Measurements from ENCODE around the gene LIN7C. TPM values are rescaled to one million over a fixed set of nuclear protein-coding genes. Genes with fewer than 3 reads are reported as not detected.

The LIN7C gene
- total and polyA plus RNA-seq, 2 donors (not counting 1 experiment from before 2014, with no cell fraction given), result 6.2 to 24.2 TPM

DNA sequence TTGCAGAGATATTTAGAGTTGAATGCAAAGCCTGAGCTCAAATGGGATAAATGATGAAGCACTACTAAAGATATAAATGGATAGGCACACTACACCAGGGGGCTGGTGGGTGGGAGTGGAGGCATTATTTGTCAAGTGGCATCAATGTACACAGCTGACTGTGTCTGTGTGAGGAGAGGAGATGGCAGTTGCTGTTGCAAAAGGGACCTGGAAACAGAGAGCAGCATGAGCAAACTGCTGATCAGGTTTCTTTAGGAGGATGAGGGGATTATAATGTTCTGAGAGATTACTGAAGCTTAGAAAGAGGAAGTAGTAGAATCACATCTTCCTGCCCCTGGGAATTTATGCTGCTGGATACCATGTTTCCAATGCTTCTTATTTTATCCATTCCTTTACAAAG lies 39.4 kb upstream of the LIN7C start:
- ChIA-PET POLR2A (no interaction called here), CTCF (no interaction called here)
- intact Hi-C loops (cut with micrococcal nuclease), result no loop called here
- H3K4me1 Mint-ChIP-seq, result no peaks in the 10 kb centered on the region
- Histone ChIP-seq H3K9ac (ENCODE audit: low read length) (no peak overlapping the region), H3K79me2 (ENCODE audit: control insufficient read depth, insufficient read depth, low read length) (no peaks in the 10 kb centered on the region), H3K27ac (ENCODE audit: low read length in 2 of 2) (no peak overlapping the region), H3K4me1 (ENCODE audit: control insufficient read depth in 2 of 2, insufficient read depth in 2 of 2, low read length in 2 of 2) (no peaks in the 10 kb centered on the region), H3K9me3 (ENCODE audit: control extremely low read depth in 1 of 3, control insufficient read depth in 2 of 3, insufficient read depth in 1 of 3, low read length in 2 of 3) (no peaks in the 10 kb centered on the region), H3K36me3 (replicated peaks in 1 of 2; ENCODE audit: control extremely low read depth in 1 of 2, control insufficient read depth in 1 of 2, extremely low read depth in 1 of 2, insufficient read depth in 2 of 2, low read length in 1 of 2) (no peaks in the 10 kb centered on the region), H3K27me3 (replicated peaks in 1 of 4; ENCODE audit: control extremely low read depth in 1 of 4, control insufficient read depth in 3 of 4, insufficient read depth in 4 of 4, low read length in 3 of 4) (no peaks in the 10 kb centered on the region), H4K20me1 (ENCODE audit: control insufficient read depth, insufficient read depth, low read length, poor library complexity, severe bottlenecking) (no peaks in the 10 kb centered on the region), H3K4me3 (ENCODE audit: control extremely low read depth in 1 of 5, extremely low read depth in 1 of 5, insufficient read depth in 1 of 5, low read depth in 2 of 5, low read length in 4 of 5) (no peak overlapping the region), H2AFZ (ENCODE audit: insufficient read depth, low read depth, low read length, poor library complexity, severe bottlenecking) (no peak overlapping the region), H3K4me2 (replicated peaks; ENCODE audit: low read depth, low read length, poor library complexity, severe bottlenecking) (no peak overlapping the region)
- no peak overlapping the region for H3K27ac Mint-ChIP-seq
- H3K4me3 Mint-ChIP-seq, result no peak overlapping the region
- no peaks in the 10 kb centered on the region for H3K27me3 Mint-ChIP-seq
- no peaks in the 10 kb centered on the region for H3K9me3 Mint-ChIP-seq (ENCODE audit: insufficient read depth)
- ATAC-seq (ENCODE audit: low read depth) (no peak), DNase-seq (no peak)
- TF ChIP-seq EZH2 (IDR thresholded peaks at IDR 0.05; ENCODE audit: borderline replicate concordance, insufficient read depth, low read depth, low read length, poor library complexity, severe bottlenecking), result no peak
- TF ChIP-seq CTCF (IDR thresholded peaks at IDR 0.05), result no peak

- Histone ChIP-seq H3K4me1 (ENCODE audit: control insufficient read depth in 2 of 2, insufficient read depth in 2 of 2, low read length in 2 of 2) (no peaks in the 10 kb centered on the region), H3K9me3 (ENCODE audit: control extremely low read depth in 1 of 3, control insufficient read depth in 2 of 3, insufficient read depth in 1 of 3, low read length in 2 of 3) (no peaks in the 10 kb centered on the region), H3K27ac (ENCODE audit: low read length in 2 of 2) (no peak overlapping the region), H3K9ac (ENCODE audit: low read length) (no peak overlapping the region), H2AFZ (ENCODE audit: insufficient read depth, low read depth, low read length, poor library complexity, severe bottlenecking) (no peak overlapping the region), H4K20me1 (ENCODE audit: control insufficient read depth, insufficient read depth, low read length, poor library complexity, severe bottlenecking) (no peaks in the 10 kb centered on the region), H3K27me3 (replicated peaks in 1 of 4; ENCODE audit: control extremely low read depth in 1 of 4, control insufficient read depth in 3 of 4, insufficient read depth in 4 of 4, low read length in 3 of 4) (no peaks in the 10 kb centered on the region), H3K79me2 (ENCODE audit: control insufficient read depth, insufficient read depth, low read length) (no peaks in the 10 kb centered on the region), H3K4me2 (replicated peaks; ENCODE audit: low read depth, low read length, poor library complexity, severe bottlenecking) (no peak overlapping the region), H3K4me3 (ENCODE audit: control extremely low read depth in 1 of 5, extremely low read depth in 1 of 5, insufficient read depth in 1 of 5, low read depth in 2 of 5, low read length in 4 of 5) (no peak overlapping the region), H3K36me3 (replicated peaks in 1 of 2; ENCODE audit: control extremely low read depth in 1 of 2, control insufficient read depth in 1 of 2, extremely low read depth in 1 of 2, insufficient read depth in 2 of 2, low read length in 1 of 2) (no peaks in the 10 kb centered on the region)
- WGBS (ENCODE audit: insufficient coverage), result 100% methylated on average over 1 of the region's 3 CpGs
- no peak for DNase-seq
- ChIA-PET POLR2A (no interaction called here), CTCF (interaction anchor here (0.7 kb wide), 1 partner anchor 358 kb away, joined by 4 read pairs; no protein-coding TSS in a partner anchor)
- TF ChIP-seq EZH2 (IDR thresholded peaks at IDR 0.05; ENCODE audit: borderline replicate concordance, insufficient read depth, low read depth, low read length, poor library complexity, severe bottlenecking), result no peak
- TF ChIP-seq CTCF (IDR thresholded peaks at IDR 0.05), result no peak
- H3K4me1 Mint-ChIP-seq, result no peaks in the 10 kb centered on the region
- intact Hi-C loops (cut with micrococcal nuclease), result no loop called here
- H3K27ac Mint-ChIP-seq, result no peak overlapping the region
- H3K27me3 Mint-ChIP-seq, result no peaks in the 10 kb centered on the region
- no peaks in the 10 kb centered on the region for H3K9me3 Mint-ChIP-seq (ENCODE audit: insufficient read depth)
- no peak overlapping the region for H3K4me3 Mint-ChIP-seq
- no peak for ATAC-seq (ENCODE audit: low read depth)
Measured at GRCh38 chr11:27545035-27545434, 38.5 kb upstream of the LIN7C start.
